ENCODE results near the gene IL33.

IL33 gene

DNA sequence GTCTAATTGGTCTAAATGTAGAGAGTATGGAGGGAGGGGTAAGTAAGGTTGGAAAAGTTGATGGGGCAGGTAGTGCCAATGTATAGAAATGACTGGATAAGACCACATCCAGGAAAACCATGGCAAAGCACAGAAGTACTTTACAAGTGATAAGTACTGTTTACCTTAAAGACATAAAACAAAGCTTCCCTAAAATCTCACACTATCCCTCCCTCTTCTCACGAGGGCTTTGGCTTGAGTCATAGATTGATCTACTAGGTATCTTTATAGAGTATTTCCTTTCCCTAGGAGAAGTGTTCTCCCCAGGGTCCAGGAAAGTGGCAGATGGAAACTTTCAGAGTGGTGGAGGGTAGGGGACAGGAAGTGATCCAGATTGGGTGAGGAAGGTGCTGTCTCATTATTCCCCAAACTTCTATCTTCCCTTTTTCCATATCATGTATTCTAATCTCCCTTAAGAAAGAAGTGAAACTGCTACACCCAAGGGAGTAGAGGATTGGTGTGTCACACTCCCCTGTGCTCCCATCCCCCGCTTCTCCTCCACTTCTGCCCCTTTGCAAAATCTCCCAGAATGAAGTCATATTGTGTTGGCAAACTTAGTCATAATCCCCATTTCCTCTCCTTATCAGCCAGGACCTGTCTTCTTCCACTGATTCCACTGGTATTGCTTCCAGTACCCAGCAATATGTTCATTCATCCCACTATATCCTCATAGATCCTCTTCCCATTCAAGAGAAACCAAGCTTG lies 14.6 kb downstream of the IL33 start:
- no peak overlapping the region for H3K27ac Mint-ChIP-seq
- no peak overlapping the region for H3K4me3 Mint-ChIP-seq
- H3K9me3 Mint-ChIP-seq: no peaks in the 10 kb centered on the region
- peaks cover 16% of the 10 kb centered on the region for H3K27me3 Mint-ChIP-seq
- H3K36me3 Mint-ChIP-seq: no peaks in the 10 kb centered on the region
- no peaks in the 10 kb centered on the region for H3K4me1 Mint-ChIP-seq
- no peak for ATAC-seq

DNA sequence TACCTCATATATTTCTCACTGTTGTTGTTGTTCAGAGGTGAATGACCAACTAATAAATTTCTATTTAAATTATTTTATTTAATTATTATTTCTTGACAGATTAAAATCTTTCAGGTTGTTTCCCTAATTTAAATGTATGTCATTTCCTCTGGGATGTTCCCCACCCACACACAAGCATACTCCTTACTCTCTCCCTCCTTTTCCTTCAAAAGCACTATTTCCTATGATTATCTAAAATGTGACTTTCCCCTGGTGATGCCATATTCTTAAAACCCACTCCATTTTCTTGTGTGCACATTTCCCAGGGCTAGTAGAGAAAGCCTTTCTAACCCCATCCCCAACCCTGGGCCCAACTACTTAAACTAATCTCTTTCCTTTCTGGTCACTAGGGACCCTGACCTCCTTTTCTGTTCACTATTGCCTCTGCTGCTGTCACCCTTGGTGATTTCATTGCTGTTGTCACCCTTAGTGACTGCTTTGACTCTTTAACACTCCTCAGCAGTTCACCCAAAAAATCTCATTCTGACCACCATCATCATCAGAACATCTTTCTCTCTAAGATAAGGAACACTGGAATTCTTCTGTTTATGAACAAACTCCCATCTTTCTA lies 16.8 kb downstream of the IL33 start:
- Mint-ChIP-seq H3K27ac (no peak overlapping the region), H3K36me3 (no peaks in the 10 kb centered on the region), H3K27me3 (no peaks in the 10 kb centered on the region), H3K4me1 (no peaks in the 10 kb centered on the region), H3K4me3 (no peak overlapping the region), H3K9me3 (no peaks in the 10 kb centered on the region)
- no peak for ATAC-seq

DNA sequence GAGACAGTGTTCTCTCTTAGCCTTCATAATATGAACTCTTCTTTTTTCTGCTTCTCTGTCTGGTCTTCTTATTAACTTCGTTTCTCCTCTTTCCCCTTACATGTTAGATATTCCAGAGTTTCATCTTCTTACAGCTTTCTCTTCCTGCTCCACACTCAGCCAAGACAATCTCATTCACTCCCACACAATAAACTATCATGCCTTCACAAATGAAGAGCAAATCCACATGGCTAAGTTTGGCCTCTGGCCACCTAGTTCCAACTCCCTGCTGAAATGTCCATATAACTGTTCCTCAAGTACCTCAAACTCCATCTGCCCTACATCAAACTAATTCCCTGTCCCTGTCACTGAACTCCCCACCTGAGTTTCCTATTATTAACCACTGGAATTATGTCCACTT lies 18.4 kb downstream of the IL33 start:
- H3K4me3 Mint-ChIP-seq: no peak overlapping the region
- no peak for ATAC-seq
- no peaks in the 10 kb centered on the region for H3K4me1 Mint-ChIP-seq
- no peak overlapping the region for H3K27ac Mint-ChIP-seq
- no peaks in the 10 kb centered on the region for H3K9me3 Mint-ChIP-seq
- H3K36me3 Mint-ChIP-seq: no peaks in the 10 kb centered on the region
- no peaks in the 10 kb centered on the region for H3K27me3 Mint-ChIP-seq

DNA sequence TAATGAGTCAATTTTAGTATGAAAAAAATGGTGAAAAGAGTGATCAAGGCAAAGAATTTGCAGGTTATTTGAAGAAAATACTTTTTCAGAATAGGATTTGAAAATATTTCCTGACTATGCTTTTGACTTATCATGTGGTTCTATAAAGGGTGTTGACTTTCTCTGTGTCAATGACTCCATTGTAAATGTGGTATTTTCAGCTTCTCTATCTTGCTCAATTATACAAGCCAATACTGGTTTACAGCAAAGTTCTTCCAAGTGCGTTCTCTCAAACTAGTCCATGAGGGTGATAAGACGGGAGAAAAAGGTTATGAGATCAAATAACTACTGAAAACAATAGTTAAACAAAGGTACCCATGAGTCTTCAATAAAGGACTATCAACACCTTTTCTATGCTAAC lies 21.7 kb downstream of the IL33 start:
- Mint-ChIP-seq H3K4me1 (no peaks in the 10 kb centered on the region), H3K36me3 (no peaks in the 10 kb centered on the region), H3K9me3 (peaks cover 3% of the 10 kb centered on the region), H3K4me3 (no peak overlapping the region), H3K27ac (no peak overlapping the region), H3K27me3 (peaks cover 8% of the 10 kb centered on the region)
- ATAC-seq: no peak

DNA sequence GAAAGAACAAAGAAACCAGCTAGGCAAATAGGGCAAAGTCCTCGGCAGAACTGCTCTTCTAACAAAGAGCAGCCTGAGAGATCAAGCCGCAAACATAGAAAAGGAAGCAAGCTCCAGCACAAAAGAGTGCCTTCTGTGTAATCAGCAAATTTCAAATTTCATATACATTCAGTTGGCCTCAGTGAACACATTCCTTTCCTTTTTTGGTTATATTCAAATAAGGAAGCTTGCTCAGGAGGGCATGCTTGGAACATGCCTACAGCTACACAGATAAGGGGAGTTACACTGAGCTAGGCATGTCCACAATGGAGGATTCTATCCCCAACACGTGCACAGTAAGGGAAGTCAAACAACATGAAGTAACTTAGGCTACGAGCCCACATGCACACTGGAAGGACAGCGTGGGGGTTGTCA lies 23.4 kb downstream of the IL33 start:
- H3K4me1 Mint-ChIP-seq: no peaks in the 10 kb centered on the region
- peaks cover 8% of the 10 kb centered on the region for H3K27me3 Mint-ChIP-seq
- H3K36me3 Mint-ChIP-seq: no peaks in the 10 kb centered on the region
- H3K27ac Mint-ChIP-seq: no peak overlapping the region
- no peak overlapping the region for H3K4me3 Mint-ChIP-seq
- no peak for ATAC-seq
- peaks cover 3% of the 10 kb centered on the region for H3K9me3 Mint-ChIP-seq

DNA sequence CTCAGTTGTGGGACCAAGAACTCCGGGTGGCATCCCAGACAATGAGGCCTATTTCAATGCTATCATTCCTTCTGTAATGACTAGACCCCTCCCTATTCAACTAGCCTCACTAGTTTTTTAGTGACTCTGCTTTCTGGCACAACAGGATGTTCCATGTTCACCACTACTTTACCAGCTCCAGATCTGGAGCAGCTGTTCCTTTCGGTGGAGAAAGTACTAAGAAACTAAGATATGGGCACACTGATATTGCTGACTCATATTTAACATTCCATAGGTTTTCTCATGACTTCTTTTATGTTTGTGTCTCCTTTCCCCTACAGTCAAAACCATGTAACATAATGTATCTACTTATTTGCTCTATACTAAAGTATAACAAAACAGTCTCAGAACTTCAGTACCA lies 24.1 kb downstream of the IL33 start:
- ATAC-seq: no peak
- Mint-ChIP-seq H3K36me3 (no peaks in the 10 kb centered on the region), H3K27me3 (peaks cover 10% of the 10 kb centered on the region), H3K4me1 (no peaks in the 10 kb centered on the region), H3K9me3 (peaks cover 3% of the 10 kb centered on the region), H3K4me3 (no peak overlapping the region), H3K27ac (no peak overlapping the region)

DNA sequence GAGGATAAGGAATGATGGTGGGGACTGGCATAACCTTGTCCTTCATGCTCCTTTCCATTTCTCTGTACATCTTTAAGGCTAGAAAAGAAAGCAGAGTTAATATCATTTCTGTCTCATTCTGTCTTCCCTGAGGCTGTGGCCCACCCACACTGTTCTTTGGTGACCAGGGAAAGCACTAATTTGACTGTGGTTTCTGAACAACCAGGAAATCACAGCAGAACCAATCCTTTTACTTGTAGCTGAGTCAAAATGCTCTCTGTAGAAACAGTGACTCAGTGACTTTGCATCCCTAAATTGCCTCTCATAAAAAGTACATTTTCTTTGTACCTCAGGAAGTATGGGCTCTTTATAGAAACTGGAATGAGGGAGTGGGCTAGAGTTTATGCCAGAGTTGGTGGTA lies 28.1 kb downstream of the IL33 start:
- H3K27me3 Mint-ChIP-seq: peaks cover 22% of the 10 kb centered on the region

DNA sequence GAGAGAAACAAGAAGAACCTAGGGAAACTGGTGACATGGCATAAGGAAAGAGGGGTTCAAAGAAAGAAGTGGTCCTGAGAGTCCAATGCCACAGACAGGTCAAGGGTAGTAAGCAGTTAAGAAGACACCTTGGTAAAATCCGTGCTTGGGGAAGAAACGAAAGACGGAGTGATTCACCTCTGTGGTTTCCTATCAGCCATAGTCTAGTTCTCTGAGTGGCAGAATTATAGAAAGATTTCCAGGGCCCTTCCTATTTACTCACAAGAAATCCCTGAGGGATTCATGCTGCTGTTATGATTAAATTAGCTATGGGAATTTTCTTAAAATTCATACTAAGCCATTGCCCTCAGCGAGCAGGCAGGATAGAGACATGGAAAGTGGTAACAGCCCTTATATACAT lies 31.7 kb downstream of the IL33 start:
- no peaks in the 10 kb centered on the region for H3K36me3 Mint-ChIP-seq
- no peaks in the 10 kb centered on the region for H3K9me3 Mint-ChIP-seq
- ATAC-seq: no peak
- H3K27ac Mint-ChIP-seq: no peak overlapping the region
- peaks cover 14% of the 10 kb centered on the region for H3K27me3 Mint-ChIP-seq
- H3K4me1 Mint-ChIP-seq: no peaks in the 10 kb centered on the region
- no peak overlapping the region for H3K4me3 Mint-ChIP-seq

More for the DNA sequence above, 28.1 kb downstream of the IL33 start:
- Mint-ChIP-seq H3K9me3 (peaks cover 3% of the 10 kb centered on the region), H3K36me3 (no peaks in the 10 kb centered on the region), H3K27ac (no peak overlapping the region), H3K4me1 (no peaks in the 10 kb centered on the region), H3K4me3 (no peak overlapping the region)
- no peak for ATAC-seq

DNA sequence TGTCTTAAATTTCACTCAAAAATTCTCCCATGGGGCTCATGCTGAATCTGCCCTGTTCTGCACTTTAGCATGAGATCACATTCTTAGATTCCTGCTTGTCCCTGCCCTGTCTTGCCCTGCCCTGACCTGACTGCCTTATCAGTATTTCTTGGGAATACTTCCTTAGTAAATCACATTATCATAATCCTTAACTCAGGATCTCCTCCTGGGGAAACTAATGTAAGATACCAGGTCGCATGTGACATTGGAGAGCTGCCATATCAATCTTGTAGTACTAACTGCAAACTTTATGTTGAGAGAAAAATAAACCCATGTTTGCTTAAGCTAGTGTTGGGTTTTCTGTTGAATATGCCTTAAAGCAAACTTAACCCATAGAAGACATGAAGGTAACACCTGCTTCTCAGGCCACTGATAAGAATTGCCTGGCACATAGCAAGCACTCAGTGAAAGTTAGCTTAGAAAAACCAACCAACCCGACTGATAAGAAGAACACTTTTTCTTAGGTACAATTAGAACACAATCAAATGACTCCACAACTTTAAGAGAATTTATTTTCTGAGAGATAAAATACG lies 53.3 kb downstream of the IL33 start:
- Mint-ChIP-seq H3K36me3 (no peaks in the 10 kb centered on the region), H3K4me3 (no peak overlapping the region), H3K9me3 (peaks cover 2% of the 10 kb centered on the region), H3K4me1 (no peaks in the 10 kb centered on the region), H3K27me3 (peaks cover 13% of the 10 kb centered on the region), H3K27ac (no peak overlapping the region)
- no peak for ATAC-seq

DNA sequence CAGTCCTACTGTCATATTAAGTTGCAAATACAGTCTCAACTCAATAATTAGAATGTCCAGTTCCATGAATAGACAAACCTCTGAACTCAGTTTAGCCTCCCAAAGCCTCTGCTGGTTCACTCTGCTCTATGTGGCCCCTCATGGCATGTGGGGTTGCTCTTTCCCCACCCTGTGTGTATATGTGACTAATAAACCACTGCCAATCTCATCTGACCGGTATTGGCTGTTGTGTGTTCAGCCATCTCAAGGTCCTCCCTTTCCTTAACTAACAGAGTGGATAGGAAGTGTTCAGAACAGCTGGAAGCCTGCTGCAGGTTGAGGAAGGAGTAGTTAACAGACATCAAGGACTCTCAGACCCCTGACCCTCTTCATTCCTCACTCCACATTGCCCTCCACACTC lies 55.3 kb downstream of the IL33 start:
- Mint-ChIP-seq H3K4me3 (no peak overlapping the region), H3K9me3 (no peaks in the 10 kb centered on the region), H3K4me1 (no peaks in the 10 kb centered on the region), H3K27ac (no peak overlapping the region), H3K27me3 (peaks cover 13% of the 10 kb centered on the region), H3K36me3 (no peaks in the 10 kb centered on the region)
- ATAC-seq: no peak

DNA sequence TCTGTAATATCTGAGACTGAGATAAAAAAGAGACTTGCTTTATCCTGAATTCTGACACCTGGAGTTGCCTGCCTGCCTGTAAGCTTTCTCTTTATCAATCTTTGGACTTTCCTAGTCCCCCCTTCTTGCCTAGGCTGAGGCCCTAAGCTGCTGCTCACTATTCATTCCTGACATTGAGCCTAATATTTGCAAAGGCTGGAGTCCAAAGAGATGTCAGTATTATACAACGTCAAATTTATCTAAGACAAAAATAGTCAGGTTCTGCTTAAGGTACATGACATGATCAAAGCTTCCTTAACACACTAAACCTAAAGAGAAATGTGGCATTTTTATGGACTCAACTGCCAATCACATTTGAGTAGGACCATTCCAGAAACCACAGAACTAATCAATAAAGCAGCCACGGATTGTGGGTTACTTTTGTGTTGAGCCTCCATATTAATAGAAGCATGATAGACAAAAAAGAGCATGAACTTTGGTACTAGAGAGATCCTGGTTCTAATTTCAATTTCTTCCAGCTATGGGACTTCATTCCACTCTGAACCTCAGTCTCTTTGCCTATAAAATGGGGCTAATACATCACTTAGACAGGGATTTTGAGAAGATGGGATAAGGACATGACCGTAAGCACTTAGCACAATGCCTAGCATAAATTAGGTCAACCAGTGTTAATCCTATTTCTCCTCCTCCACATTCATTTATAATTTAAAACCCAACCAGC lies 56.1 kb downstream of the IL33 start:
- Mint-ChIP-seq H3K36me3 (no peaks in the 10 kb centered on the region), H3K4me1 (no peaks in the 10 kb centered on the region), H3K4me3 (no peak overlapping the region), H3K27me3 (peaks cover 13% of the 10 kb centered on the region), H3K27ac (no peak overlapping the region), H3K9me3 (no peaks in the 10 kb centered on the region)
- ATAC-seq: no peak

DNA sequence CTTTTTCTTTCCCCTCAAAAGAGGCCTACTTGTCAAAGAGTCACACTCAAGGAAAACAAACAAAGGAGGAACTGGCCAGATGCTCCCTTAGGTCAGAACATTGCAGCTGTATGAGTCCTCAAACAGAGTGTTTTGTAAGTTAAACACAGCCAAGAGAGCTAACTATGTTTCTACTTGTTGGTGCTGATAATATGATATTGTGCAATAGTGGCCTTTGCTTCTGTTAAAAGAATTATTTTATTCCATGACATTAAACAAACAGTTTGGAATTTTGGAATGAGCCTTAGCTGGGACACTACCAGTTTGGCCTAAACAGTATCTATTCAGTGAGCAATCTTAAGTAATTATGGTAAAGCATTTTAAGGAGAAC lies 56.6 kb downstream of the IL33 start:
- Mint-ChIP-seq H3K27me3 (peaks cover 13% of the 10 kb centered on the region), H3K27ac (no peak overlapping the region), H3K4me3 (no peak overlapping the region), H3K4me1 (no peaks in the 10 kb centered on the region), H3K36me3 (no peaks in the 10 kb centered on the region), H3K9me3 (no peaks in the 10 kb centered on the region)
- no peak for ATAC-seq

DNA sequence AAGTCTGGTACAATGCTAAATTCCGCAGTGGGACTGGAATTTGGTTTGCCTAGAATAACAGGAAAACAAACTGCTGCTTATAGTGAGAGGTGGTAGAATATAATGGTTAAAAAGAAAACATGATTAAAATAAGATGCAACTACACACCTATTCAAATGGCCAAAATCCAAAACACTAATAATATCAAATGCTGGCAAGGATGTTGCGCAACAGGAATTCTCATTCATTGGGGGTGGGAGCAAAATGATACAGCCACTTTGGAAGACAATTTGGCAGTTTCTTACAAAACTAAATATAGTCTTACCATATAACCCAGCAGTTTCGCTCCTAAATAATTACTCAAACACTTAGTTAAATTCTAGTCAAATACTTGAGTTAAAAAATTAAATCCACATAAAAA lies 61.8 kb downstream of the IL33 start:
- Mint-ChIP-seq H3K9me3 (no peaks in the 10 kb centered on the region), H3K27me3 (peaks cover 3% of the 10 kb centered on the region), H3K4me3 (no peak overlapping the region), H3K27ac (no peak overlapping the region), H3K4me1 (no peaks in the 10 kb centered on the region), H3K36me3 (no peaks in the 10 kb centered on the region)
- ATAC-seq: no peak

DNA sequence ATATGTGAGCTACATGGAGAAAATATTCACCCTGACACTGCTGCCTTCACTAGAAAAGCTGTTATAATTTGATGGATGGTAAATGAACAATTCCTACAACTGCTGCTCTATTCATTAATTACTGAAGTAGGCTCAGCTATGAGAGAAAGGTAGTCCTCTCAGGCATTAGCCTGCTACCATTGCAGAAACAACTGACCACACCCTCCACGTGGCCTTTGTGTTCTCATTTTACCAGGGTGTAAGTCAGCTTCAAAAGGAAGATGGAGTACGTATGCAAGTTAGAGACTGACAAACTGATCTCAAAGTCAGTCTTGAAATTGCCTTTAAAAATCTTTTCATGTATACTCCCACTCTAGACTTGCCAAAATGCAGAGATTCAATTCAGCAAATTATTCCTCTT lies 86.3 kb downstream of the IL33 start:
- Mint-ChIP-seq H3K27me3 (peaks cover 11% of the 10 kb centered on the region), H3K4me3 (no peak overlapping the region), H3K9me3 (peaks cover 3% of the 10 kb centered on the region), H3K4me1 (no peaks in the 10 kb centered on the region), H3K27ac (no peak overlapping the region), H3K36me3 (no peaks in the 10 kb centered on the region)
- ATAC-seq: no peak

DNA sequence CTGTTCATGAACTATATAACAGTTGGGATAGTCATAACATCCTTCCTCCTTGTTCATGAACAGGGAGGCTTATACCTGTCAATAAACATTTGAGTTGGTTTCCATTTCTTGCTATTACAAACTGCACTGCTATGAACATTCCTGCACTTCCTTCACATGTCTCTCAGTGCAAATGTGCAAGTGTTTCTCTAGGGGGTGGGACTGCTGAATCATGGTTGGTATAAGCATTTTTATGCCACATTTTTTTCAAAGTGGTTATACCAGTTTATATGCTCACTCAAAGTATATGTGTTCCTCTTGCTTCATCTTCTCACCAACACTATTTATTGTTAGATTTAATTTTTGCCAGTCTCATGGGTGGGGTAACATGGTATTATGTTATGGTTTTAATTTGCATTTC lies 86.8 kb downstream of the IL33 start:
- Mint-ChIP-seq H3K36me3 (no peaks in the 10 kb centered on the region), H3K27ac (no peak overlapping the region), H3K4me1 (no peaks in the 10 kb centered on the region), H3K4me3 (no peak overlapping the region), H3K27me3 (peaks cover 11% of the 10 kb centered on the region), H3K9me3 (peaks cover 3% of the 10 kb centered on the region)
- no peak for ATAC-seq

DNA sequence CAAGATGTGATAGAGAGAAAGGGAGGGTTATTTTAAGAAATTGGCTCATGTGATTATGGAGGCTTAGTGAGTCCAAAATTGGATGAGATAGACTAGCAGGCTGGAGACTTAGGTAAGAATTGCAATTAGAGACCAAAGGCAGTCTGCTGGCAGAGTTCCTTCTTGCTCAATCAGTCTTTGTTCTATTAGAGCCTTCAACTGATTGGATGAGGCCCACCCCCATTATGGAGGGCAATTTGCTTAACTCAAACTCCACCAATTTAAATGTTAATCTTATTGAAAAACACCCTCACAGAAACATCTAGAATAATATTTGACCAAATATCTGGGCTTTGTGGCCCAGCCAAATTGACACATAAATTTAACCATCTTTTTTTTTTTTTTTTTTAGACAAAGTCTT lies 88.6 kb downstream of the IL33 start:
- H3K4me3 Mint-ChIP-seq: no peak overlapping the region
- H3K27ac Mint-ChIP-seq: no peak overlapping the region

More for the DNA sequence above, 88.6 kb downstream of the IL33 start:
- ATAC-seq: no peak
- Mint-ChIP-seq H3K9me3 (peaks cover 2% of the 10 kb centered on the region), H3K4me1 (no peaks in the 10 kb centered on the region), H3K27me3 (peaks cover 11% of the 10 kb centered on the region), H3K36me3 (no peaks in the 10 kb centered on the region)
